Measurements from ENCODE around the gene NFATC2. TPM values are rescaled to one million over a fixed set of nuclear protein-coding genes. Genes with fewer than 3 reads are reported as not detected.

Gene NFATC2
- total RNA-seq, 1 experiment from 2014 or later, result 0.61 TPM

GRCh38 chr20:51487565-51488268 is 54.8 kb downstream of the NFATC2 start:
- H2BK12ac ChIP-seq (ENCODE audit: insufficient read length, low read depth, low read length), result no peak overlapping the region
- no peak overlapping the region for H2BK20ac ChIP-seq (ENCODE audit: low read depth, low read length, poor library complexity, severe bottlenecking)
- TF ChIP-seq, protein P1, sequence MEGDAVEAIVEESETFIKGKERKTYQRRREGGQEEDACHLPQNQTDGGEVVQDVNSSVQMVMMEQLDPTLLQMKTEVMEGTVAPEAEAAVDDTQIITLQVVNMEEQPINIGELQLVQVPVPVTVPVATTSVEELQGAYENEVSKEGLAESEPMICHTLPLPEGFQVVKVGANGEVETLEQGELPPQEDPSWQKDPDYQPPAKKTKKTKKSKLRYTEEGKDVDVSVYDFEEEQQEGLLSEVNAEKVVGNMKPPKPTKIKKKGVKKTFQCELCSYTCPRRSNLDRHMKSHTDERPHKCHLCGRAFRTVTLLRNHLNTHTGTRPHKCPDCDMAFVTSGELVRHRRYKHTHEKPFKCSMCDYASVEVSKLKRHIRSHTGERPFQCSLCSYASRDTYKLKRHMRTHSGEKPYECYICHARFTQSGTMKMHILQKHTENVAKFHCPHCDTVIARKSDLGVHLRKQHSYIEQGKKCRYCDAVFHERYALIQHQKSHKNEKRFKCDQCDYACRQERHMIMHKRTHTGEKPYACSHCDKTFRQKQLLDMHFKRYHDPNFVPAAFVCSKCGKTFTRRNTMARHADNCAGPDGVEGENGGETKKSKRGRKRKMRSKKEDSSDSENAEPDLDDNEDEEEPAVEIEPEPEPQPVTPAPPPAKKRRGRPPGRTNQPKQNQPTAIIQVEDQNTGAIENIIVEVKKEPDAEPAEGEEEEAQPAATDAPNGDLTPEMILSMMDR (conservative IDR thresholded peaks at IDR 0.05), result no peak
- WGBS (ENCODE audit: extremely low coverage, insufficient read length, low lambda C conversion rate), result no CpG with 5 or more reads among the region's 20 CpGs
- Mint-ChIP-seq H3K9me3 (no peaks in the 10 kb centered on the region), H3K27me3 (ENCODE audit: low read depth) (no peaks in the 10 kb centered on the region; the same call in 1 of the 2 replicates), H3K4me3 (no peak overlapping the region), H3K36me3 (ENCODE audit: insufficient read depth in 1 of 3, low read depth in 3 of 3) (no peaks in the 10 kb centered on the region), H3K27ac (no peak overlapping the region; a peak in 1 of 7 replicates), H3K4me1 (peaks cover 23 to 25% of the 10 kb centered on the region in 2 experiments)
- H3K27ac ChIP-seq (ENCODE audit: insufficient read length, low read depth, low read length), result no peak overlapping the region
- H3K14ac ChIP-seq (ENCODE audit: insufficient read depth, low read length), result no peak overlapping the region
- no peak overlapping the region for H3K23ac ChIP-seq (ENCODE audit: insufficient read length, low read depth, low read length)
- no peaks in the 10 kb centered on the region for H3K79me2 ChIP-seq (ENCODE audit: insufficient read depth, low read length)
- H3K18ac ChIP-seq (ENCODE audit: insufficient read length, low read depth, low read length), result no peak overlapping the region
- H3K23me2 ChIP-seq (ENCODE audit: insufficient read length, low read depth, low read length, poor library complexity, severe bottlenecking), result no peaks in the 10 kb centered on the region
- no peaks in the 10 kb centered on the region for H3K9me3 ChIP-seq (ENCODE audit: control insufficient read depth, low read depth, low read length)
- no peak overlapping the region for H3K4me2 ChIP-seq (ENCODE audit: insufficient read depth, insufficient read length, low read length)
- no peaks in the 10 kb centered on the region for H3K27me3 ChIP-seq (ENCODE audit: insufficient read depth, low read length)
- no peak overlapping the region for H3K56ac ChIP-seq (ENCODE audit: insufficient read length, low read depth, low read length)
- H4K91ac ChIP-seq (ENCODE audit: insufficient read length, low read depth, low read length), result no peak overlapping the region
- no peak overlapping the region for H2AFZ ChIP-seq (ENCODE audit: low read length)
- no peaks in the 10 kb centered on the region for H3K79me1 ChIP-seq (ENCODE audit: insufficient read depth, low read depth, low read length, poor library complexity, severe bottlenecking)
- H2BK15ac ChIP-seq (ENCODE audit: low read depth, low read length), result no peak overlapping the region
- H2BK5ac ChIP-seq (ENCODE audit: insufficient read length, low read length), result no peak overlapping the region
- no peak overlapping the region for H3T11ph ChIP-seq (ENCODE audit: low read length)
- no peak overlapping the region for H2AK5ac ChIP-seq (ENCODE audit: insufficient read length, low read length)
- no peak for DNase-seq
- H3K9ac ChIP-seq (ENCODE audit: extremely low read depth, insufficient read length, low read length), result no peak overlapping the region
- H4K5ac ChIP-seq (ENCODE audit: insufficient read length, low read depth, low read length), result no peak overlapping the region
- H4K8ac ChIP-seq (replicated peaks; ENCODE audit: insufficient read length, low read depth, low read length), result no peak overlapping the region
- H4K20me1 ChIP-seq (ENCODE audit: control insufficient read depth, insufficient read depth, insufficient read length), result no peaks in the 10 kb centered on the region
- H3K4me1 ChIP-seq (ENCODE audit: insufficient read depth, low read length), result no peaks in the 10 kb centered on the region
- no peak overlapping the region for H3K4ac ChIP-seq (ENCODE audit: low read depth, low read length)
- no peak overlapping the region for H2BK120ac ChIP-seq (ENCODE audit: low read depth, low read length, poor library complexity, severe bottlenecking)
